Psoas muscle (tissue), 8 donors: ENCODE results near the gene ACSM6. TPM values are rescaled to one million over a fixed set of nuclear protein-coding genes. Genes with fewer than 3 reads are reported as not detected.
"Not testable (repeated sequence)": the region's sequence is repeated elsewhere in the genome, so short reads cannot be mapped to it uniquely, and the experiment has no call there.

Source experiments
- ATAC-seq, 4 donors: fragments of 200-7000 bp; cut with Tn5 transposase; one replicate each; pipeline ENCODE4 v1.9.1; 2020; ENCODE audit warnings: moderate library complexity in 3 of 4, mild to moderate bottlenecking in 2 of 4
- DNase-seq, 2 donors: peaks; one replicate each; pipeline ENCODE4 v3.0.0-alpha.2; 2020
- H3K27ac ChIP-seq: fragments of 200-600 bp; one replicate; pipeline ENCODE4 v1.8.0; 2022
- H3K27me3 ChIP-seq, 3 donors: fragments of 200-600 bp in 1 of 3; one replicate each; pipeline versions ENCODE4 v1.6.1 to v1.8.0; 2013 to 2022; ENCODE audit warnings: low read length in 2 of 3, mild to moderate bottlenecking in 2 of 3, moderate library complexity in 1 of 3; ENCODE audit not compliant: insufficient read depth in 3 of 3
- H3K36me3 ChIP-seq, 2 donors: fragments of 200-600 bp in 1 of 2; one replicate each; pipeline versions ENCODE4 v1.6.1 to v1.8.0; 2013 to 2022; ENCODE audit warnings: low read depth in 1 of 2, mild to moderate bottlenecking in 1 of 2, moderate library complexity in 1 of 2; ENCODE audit not compliant: insufficient read depth in 1 of 2
- H3K4me1 ChIP-seq: fragments of 200-600 bp; one replicate; pipeline ENCODE4 v1.8.0; 2022
- H3K4me3 ChIP-seq: fragments of 200-600 bp; one replicate; pipeline ENCODE4 v1.8.0; 2022; ENCODE audit warnings: mild to moderate bottlenecking
- H3K9me3 ChIP-seq: fragments of 200-600 bp; one replicate; pipeline ENCODE4 v1.8.0; 2022
- WGBS, 3 donors: extraction: QIAGEN DNeasy Blood & Tissue Kit; methylation state at CpG; one replicate each; pipeline versions ENCODE4 v1.1.6 to v1.1.7; 2013; 5-methylcytosine and 5-hydroxymethylcytosine counted together
- intact Hi-C, 2 donors: fragments of 100-400 bp; cut with DNase I; formaldehyde crosslinking; loops; one replicate each; pipeline versions ENCODE4 v1.11.0 to v1.14.2; 2022
- polyA plus RNA-seq, 3 donors: library from polyadenylated mRNA; stranded (reverse); fragments of 200-250 nt; gene quantifications; one replicate each; pipeline ENCODE4 v1.2.3, GENCODE V29; 2013
- total RNA-seq, 4 donors: library from RNA; stranded (reverse); fragmentation: NEBNext Ultra II Directional in 2 of 4; extraction: Animal tissue kit (Norgen Biotek cat#: 25700) in 2 of 4; gene quantifications; one replicate each; pipeline versions ENCODE4 v1.2.1 to v1.2.4, GENCODE V29; 2021 to 2023
- TF ChIP-seq, protein P1 (sequence below): fragments of 200-600 bp; IDR thresholded peaks from one replicate; pipeline ENCODE4 v1.8.0; 2022; ENCODE audit warnings: antibody characterized with exemption
- donor health status: healthy with polysubstance abuse.
- donor health status: DM: no; HTN: no; CAD: no; lungs with moderate emphysema.
- donor health status: Bipolar disorder and iron deficiency.
- donor health status: healthy.
- donor health status: DM: yes; HTN: yes; CAD: no.
- donor health status: DM: no; HTN: no; CAD: no.
- donor health status: DM: no; HTN: no; CAD: no.
- donor health status: DM: yes; HTN: yes; CAD: no.

The ACSM6 gene
- total and polyA plus RNA-seq, 7 donors: not detected

DNA sequence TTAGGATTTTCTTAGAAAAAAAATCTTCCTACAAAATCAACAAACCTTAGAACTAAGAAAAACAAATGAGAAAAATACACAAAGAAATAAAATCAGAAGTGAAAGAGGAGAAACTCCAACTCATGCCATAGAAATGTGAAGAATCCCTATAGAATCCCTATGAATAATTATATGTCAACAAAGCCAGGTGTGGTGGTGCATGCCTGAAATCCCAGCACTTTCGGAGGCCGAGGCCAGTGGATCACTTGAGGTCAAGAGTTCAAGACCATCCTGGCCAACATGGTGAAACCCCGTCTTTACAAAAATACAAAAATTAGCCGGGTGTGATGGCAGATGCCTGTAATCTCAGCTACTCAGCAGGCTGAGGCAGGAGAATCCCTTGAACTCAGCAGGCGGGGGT, 27.1 kb downstream of the ACSM6 start:
- Histone ChIP-seq H3K4me1 (no peaks in the 10 kb centered on the region), H3K27me3 (no peaks in the 10 kb centered on the region), H3K9me3 (no peaks in the 10 kb centered on the region), H3K36me3 (no peaks in the 10 kb centered on the region), H3K27ac (no peak overlapping the region), H3K4me3 (no peak overlapping the region)
- DNase-seq: no peak
- WGBS, 3 donors: 48 to 63% (median 50%) methylated on average over 5 of the region's 5 CpGs
- TF ChIP-seq, protein P1, sequence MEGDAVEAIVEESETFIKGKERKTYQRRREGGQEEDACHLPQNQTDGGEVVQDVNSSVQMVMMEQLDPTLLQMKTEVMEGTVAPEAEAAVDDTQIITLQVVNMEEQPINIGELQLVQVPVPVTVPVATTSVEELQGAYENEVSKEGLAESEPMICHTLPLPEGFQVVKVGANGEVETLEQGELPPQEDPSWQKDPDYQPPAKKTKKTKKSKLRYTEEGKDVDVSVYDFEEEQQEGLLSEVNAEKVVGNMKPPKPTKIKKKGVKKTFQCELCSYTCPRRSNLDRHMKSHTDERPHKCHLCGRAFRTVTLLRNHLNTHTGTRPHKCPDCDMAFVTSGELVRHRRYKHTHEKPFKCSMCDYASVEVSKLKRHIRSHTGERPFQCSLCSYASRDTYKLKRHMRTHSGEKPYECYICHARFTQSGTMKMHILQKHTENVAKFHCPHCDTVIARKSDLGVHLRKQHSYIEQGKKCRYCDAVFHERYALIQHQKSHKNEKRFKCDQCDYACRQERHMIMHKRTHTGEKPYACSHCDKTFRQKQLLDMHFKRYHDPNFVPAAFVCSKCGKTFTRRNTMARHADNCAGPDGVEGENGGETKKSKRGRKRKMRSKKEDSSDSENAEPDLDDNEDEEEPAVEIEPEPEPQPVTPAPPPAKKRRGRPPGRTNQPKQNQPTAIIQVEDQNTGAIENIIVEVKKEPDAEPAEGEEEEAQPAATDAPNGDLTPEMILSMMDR: no peak
- no peak for ATAC-seq
- intact Hi-C loops: no loop called here

DNA sequence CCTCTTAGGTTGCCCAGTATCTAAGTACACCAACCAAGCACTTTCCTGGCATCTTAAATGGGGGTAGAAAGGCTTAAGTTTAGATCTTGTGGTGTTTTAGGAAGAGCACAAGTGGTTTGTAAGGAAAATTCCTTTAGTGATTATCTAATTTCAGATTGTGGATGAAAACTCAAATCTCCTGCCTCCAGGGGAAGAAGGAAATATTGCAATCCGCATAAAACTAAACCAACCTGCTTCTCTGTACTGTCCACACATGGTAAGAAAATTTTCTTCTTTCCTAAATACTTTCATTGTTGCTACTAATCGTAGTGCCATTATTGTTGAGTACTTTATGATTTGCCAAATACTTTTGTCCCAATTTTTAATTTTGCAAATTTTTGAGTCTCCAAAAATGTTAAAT, 31.1 kb downstream of the ACSM6 start:
- no peaks in the 10 kb centered on the region for H3K36me3 ChIP-seq
- H3K27ac ChIP-seq: no peak overlapping the region
- H3K9me3 ChIP-seq: no peaks in the 10 kb centered on the region
- TF ChIP-seq, protein P1: no peak
- intact Hi-C loops: no loop called here
- no peaks in the 10 kb centered on the region for H3K27me3 ChIP-seq
- DNase-seq: no peak
- no peaks in the 10 kb centered on the region for H3K4me1 ChIP-seq
- 46 to 85% (median 62%) methylated on average over 2 of the region's 2 CpGs for WGBS, 3 donors
- H3K4me3 ChIP-seq: no peak overlapping the region
- ATAC-seq: no peak

DNA sequence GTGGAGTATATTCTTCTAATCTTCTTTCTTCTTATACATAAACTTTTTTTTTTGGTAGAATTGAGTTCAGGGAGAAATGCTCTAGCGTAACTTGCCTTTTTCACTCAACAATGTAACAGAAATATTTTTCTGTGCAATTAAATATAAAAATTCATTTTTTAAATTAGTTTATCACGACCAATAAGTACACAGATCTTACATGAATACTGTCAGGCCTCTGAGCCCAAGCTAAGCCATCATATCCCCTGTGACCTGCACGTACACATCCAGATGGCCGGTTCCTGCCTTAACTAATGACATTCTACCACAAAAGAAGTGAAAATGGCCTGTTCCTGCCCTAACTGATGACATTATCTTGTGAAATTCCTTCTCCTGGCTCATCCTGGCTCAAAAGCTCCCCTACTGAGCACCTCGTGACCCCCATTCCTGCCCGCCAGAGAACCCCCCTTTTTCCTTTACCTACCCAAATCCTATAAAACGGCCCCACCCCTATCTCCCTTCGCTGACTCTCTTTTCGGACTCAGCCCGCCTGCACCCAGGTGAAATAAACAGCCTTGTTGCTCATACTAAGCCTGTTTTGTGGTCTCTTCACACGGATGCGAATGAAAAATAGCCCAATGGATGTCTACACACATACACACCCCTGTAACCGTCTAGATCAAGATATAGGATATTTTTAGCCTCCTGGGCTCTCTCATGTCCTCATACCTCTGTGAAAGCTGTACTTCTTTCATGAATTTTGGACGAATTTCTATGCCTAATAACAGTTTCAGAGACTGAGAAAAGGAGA, 35.1 kb downstream of the ACSM6 start:
- H3K27ac ChIP-seq, H3K27me3 ChIP-seq, DNase-seq, intact Hi-C loops, H3K4me1 ChIP-seq, H3K4me3 ChIP-seq, ATAC-seq, H3K9me3 ChIP-seq: not testable (repeated sequence)
- WGBS, 3 donors: 82 to 85% (median 83%) methylated on average over 11 to 14 of the region's 14 CpGs
- H3K36me3 ChIP-seq: peaks cover 0 to 17% of the 10 kb centered on the region in 2 donors

DNA sequence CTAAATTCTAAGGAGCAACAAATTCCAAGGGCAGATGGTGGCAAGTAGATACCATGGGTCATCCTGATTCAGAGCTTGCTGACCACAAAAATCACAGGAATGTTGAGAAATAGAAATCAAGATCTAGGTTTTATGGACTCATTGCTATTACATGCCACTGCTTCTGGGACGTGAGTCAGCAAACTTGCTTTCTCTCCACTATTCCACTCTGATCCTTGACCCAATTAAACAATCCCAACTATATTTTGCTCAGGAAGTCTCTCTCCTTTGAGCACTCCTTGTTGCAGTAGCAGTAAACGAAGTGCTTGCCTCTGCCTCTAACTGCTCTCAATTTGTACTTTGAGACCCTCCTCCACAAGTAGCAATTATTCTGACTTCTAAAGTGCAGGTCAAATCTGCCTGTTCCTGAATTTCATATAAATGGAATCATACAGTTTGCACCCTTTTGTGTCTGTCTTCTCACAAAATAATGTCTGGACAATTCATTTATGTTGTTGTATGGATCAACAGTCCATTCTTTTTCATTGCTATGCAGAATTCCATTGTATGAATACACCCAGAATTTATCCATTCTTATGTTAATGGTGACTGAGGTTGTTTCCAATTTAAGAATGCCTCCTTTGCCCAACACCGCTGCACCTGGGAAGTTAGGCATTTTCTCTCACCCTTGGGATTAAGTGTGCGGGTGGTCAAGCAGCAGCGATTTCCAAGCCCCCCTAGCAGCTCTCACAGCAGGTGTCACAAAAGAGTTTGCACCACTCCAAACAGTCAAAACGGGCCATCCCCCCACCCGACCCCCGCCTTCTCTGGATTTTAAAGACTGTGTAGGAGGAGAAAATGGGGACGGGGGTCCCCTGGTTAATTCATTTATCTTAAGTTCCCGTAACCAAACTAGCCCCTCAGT, 35.9 kb downstream of the ACSM6 start:
- H3K9me3 ChIP-seq: no peaks in the 10 kb centered on the region
- H3K27ac ChIP-seq: no peak overlapping the region
- TF ChIP-seq, protein P1: no peak
- intact Hi-C loops: no loop called here
- ATAC-seq: peak in 2 of 4 donors; percentile 16 to 29
- no peaks in the 10 kb centered on the region for H3K4me1 ChIP-seq
- DNase-seq: no peak
- no peak overlapping the region for H3K4me3 ChIP-seq
- H3K27me3 ChIP-seq: no peaks in the 10 kb centered on the region
- WGBS, 3 donors: 52 to 61% (median 58%) methylated on average over 10 of the region's 10 CpGs
- peaks cover 0 to 26% of the 10 kb centered on the region in 2 donors for H3K36me3 ChIP-seq

DNA sequence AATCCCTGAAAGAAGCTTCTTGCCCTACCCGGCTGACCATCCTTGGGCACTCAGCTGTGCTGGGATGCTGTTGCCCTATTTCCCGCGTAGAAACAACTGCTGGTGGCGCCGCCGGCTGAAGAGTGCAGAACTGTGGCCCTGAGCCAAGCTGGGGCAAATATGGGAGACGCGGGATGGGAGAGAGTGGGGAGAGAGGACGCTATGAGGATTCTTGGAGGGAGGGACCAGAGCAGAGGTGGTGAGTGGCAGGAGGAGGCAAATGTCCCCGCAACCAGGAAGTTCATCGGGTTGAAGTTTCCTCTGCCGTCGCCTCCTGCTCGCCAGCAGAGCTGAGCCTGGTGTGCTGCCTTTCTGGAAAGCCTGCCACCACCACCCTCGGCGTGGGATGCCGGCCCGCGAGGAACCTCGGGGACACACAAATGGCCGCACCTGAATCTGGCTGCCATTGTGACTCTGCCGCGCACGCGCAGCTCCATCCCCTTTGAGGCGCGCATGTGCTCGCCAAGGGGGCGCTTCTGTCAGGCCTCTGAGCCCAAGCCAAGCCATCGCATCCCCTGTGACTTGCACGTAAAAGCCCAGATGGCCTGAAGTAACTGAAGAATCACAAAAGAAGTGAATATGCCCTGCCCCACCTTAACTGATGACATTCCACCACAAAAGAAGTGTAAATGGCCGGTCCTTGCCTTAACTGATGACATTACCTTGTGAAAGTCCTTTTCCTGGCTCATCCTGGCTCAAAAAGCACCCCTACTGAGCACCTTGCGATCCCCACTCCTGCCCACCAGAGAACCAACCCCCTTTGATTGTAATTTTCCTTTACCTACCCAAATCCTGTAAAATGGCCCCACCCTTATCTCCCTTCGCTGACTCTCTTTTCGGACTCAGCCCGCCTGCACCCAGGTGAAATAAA, 36.9 kb downstream of the ACSM6 start:
- peak in 3 of 4 donors; percentile 31 to 34 (median 33) for ATAC-seq
- intact Hi-C loops: not testable (repeated sequence)

More for the DNA sequence above, 36.9 kb downstream of the ACSM6 start:
- H3K27ac ChIP-seq, H3K27me3 ChIP-seq, H3K4me1 ChIP-seq, H3K9me3 ChIP-seq: not testable (repeated sequence)
- peak overlapping the region; percentile 44 for H3K4me3 ChIP-seq
- peaks cover 0 to 28% of the 10 kb centered on the region in 2 donors for H3K36me3 ChIP-seq
- DNase-seq: peak in 1 of 2 donors; percentile 64
- 41 to 46% (median 44%) methylated on average over 32 to 36 of the region's 36 CpGs for WGBS, 3 donors
